Measurements from ENCODE around the gene TRAPPC2L. TPM values are rescaled to one million over a fixed set of nuclear protein-coding genes. Genes with fewer than 3 reads are reported as not detected.

TRAPPC2L gene
- total RNA-seq, 1 experiment from 2014 or later = 94.1 TPM

- H3K36me3 ChIP-seq (ENCODE audit: control insufficient read depth in 1 of 2, insufficient read depth in 2 of 2, low read length in 2 of 2) = no peaks in the 10 kb centered on the region
- intact Hi-C loops (cut with micrococcal nuclease) = no loop called here
- H3K4me2 ChIP-seq (ENCODE audit: low read length) = no peak overlapping the region
- no peak overlapping the region for H3K4me3 ChIP-seq (replicated peaks in 1 of 2; ENCODE audit: low read depth in 1 of 2, low read length in 2 of 2)
- no peak overlapping the region for H2AFZ ChIP-seq (ENCODE audit: low read depth, low read length, poor library complexity, severe bottlenecking)
- ATAC-seq (no peak), DNase-seq (ENCODE audit: low read depth, low spot score) (no peak)
- H4K20me1 ChIP-seq (ENCODE audit: insufficient read depth) = no peaks in the 10 kb centered on the region
- CTCF ChIA-PET = no interaction called here
- H3K9me3 ChIP-seq (ENCODE audit: control insufficient read depth in 1 of 2, insufficient read depth in 1 of 2, low read depth in 1 of 2, low read length in 2 of 2) = peaks cover 0 to 4% of the 10 kb centered on the region in 2 experiments; a peak in 1 of 4 replicates
- H3K9ac ChIP-seq (ENCODE audit: low read length) = no peak overlapping the region
- no peaks in the 10 kb centered on the region for H3K79me2 ChIP-seq (ENCODE audit: insufficient read depth, low read length)
- H3K27ac ChIP-seq (ENCODE audit: low read depth, low read length) = no peak overlapping the region
- POLR2A ChIA-PET = no interaction called here
- RAD21 ChIA-PET (ENCODE audit: low non-redundant PET in 1 of 2, low total read pairs in 2 of 2, uncharacterized antibody in 2 of 2, unreplicated experiment in 2 of 2) = no interaction called here
- H3K4me1 ChIP-seq (ENCODE audit: control insufficient read depth in 1 of 2, insufficient read depth in 2 of 2, low read length in 2 of 2) = peaks cover 20 to 42% of the 10 kb centered on the region in 2 experiments
- no peaks in the 10 kb centered on the region for H3K9me2 ChIP-seq (ENCODE audit: insufficient read depth)
- no TSS peak for BruUV-seq (replicated peaks)
- no peaks in the 10 kb centered on the region for H3K27me3 ChIP-seq (ENCODE audit: insufficient read depth, low read length)
- TF ChIP-seq ZNF274 (IDR thresholded peaks at IDR 0.05; ENCODE audit: low read depth, low read length) (no peak), EZH2 (IDR thresholded peaks at IDR 0.05) (no peak), EGR1 (IDR thresholded peaks at IDR 0.05; ENCODE audit: low read depth) (no peak), ATF3 (IDR thresholded peaks at IDR 0.05) (no peak), POLR2A (IDR thresholded peaks at IDR 0.05; ENCODE audit: borderline replicate concordance, extremely low read depth, insufficient read depth, insufficient read length) (no peak)
- TF ChIP-seq, protein P1, sequence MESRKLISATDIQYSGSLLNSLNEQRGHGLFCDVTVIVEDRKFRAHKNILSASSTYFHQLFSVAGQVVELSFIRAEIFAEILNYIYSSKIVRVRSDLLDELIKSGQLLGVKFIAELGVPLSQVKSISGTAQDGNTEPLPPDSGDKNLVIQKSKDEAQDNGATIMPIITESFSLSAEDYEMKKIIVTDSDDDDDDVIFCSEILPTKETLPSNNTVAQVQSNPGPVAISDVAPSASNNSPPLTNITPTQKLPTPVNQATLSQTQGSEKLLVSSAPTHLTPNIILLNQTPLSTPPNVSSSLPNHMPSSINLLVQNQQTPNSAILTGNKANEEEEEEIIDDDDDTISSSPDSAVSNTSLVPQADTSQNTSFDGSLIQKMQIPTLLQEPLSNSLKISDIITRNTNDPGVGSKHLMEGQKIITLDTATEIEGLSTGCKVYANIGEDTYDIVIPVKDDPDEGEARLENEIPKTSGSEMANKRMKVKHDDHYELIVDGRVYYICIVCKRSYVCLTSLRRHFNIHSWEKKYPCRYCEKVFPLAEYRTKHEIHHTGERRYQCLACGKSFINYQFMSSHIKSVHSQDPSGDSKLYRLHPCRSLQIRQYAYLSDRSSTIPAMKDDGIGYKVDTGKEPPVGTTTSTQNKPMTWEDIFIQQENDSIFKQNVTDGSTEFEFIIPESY (IDR thresholded peaks at IDR 0.05; ENCODE audit: extremely low read depth, insufficient replicate concordance, low read length) = no peak
Observed at GRCh38 chr16:88909431-88910210, 52.7 kb downstream of the TRAPPC2L start.

Measured in HCT116 (cell line).